GM19468 (cell line): Measurements from ENCODE around the gene ASPN.

Source experiments
- ATAC-seq: cut with Tn5 transposase; IDR thresholded peaks from one replicate; pipeline ENCODE4 v1.9.1; 2021; ENCODE audit warnings: mild to moderate bottlenecking, moderate library complexity, moderate number of reproducible peaks; ENCODE audit not compliant: unreplicated experiment; ENCODE audit errors: extremely low read depth

Gene ASPN

DNA sequence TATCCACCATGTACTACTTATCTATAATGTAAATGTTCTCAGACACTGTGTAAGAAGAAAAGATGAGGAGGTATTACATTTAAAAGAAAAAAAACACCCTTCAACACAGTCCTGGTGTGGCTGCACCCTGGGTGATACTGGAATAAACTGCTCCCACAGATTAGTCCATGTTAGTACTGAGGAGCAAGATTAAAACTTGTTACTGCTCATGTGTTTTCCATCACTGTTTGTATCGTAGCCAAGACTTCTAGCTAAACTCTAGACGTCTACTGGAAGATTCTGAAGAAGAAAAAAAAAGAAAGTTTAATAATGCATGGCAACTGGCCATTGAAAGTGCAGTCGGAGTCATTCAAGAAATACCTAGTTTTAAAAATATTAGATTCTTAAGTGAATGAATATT is at the start of gene ASPN:
Gene ASPN, minus strand, starts transcription at position 178 of the 400 bp plus-strand sequence.
- no peak for ATAC-seq

DNA sequence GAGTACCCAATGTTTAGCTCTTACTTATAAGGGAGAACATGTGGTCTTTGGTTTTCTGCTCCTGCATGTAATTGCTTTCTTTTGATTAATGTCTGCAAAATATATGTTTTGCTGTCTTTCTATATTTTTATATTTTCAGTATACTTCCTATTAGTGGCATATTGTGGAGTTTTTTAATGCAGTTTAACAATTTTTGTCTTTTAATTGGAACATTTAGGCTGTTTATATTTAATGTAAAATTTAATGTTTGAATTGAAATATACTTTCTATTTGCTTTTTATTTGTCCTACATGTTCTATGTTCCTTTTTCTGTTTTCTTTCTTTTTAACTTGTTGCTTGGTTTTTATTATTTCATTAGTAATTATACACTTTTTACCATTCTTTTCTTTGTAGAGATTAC is 48.6 kb upstream of the ASPN start:
- no peak for ATAC-seq

DNA sequence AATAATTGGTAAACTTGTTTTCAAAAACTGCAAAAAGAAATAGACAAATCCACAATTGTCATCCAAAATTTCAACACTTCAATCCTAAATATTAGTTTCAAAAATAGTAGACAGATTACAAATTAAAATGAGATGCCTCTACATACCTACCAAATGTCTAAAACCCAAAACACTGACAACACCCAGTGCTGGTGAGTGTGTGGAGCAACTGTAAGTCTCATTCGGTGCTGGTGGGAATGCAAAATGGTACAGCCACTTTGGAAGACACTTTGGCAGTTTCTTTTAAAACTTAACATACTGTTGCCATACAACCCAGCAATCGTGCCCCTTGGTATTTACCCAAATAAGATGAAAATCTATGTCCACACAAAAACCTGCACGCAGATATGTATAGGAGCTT is 46.8 kb upstream of the ASPN start:
- no peak for ATAC-seq

DNA sequence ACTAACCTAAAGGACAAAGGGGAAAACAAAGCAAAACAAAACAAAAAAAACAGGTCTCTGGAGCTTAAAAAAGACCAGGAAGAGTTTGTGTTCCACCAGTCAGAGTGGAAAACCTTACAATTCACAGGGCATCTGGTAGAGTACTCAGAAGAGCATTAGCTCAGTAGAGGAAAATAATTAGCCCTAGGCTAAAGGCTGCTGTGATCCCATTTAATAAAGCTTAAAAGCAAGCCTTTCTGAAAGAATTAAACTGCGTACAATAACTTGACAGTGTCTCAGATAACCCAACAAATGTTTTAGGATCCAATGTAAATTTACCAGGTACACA is 46.2 kb upstream of the ASPN start:
- no peak for ATAC-seq

DNA sequence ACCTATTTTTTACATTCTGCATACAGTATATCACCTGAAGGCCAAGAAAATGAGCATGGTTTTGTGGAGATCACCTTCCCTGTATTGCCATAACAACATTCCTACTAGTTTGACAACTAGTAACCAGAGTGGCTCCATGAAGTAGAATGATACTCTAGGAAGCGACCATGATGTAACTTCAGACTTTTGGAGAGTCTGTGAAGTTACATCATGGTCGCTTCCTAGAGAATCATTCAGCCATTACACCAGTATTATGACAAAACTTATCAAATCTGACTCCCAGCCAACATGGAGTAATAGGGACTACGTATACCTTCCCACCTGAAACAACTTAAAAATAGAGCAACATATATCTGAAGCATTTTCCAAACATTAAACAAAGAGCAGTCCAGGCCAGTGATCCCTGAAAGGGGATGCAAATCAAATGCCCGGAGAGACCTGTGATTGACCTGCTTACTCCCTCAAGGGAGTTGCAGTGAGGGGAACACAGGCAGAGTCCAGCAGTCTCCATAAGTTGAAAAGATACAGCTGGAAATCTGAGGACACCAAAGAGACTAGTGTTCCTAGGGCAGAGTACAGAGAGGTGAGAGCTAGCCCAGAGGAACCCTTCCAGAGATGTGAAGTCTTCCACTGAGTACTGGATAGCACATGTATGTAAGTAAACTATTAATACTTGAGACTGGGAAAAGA is 45.7 kb upstream of the ASPN start:
- ATAC-seq, result no peak

DNA sequence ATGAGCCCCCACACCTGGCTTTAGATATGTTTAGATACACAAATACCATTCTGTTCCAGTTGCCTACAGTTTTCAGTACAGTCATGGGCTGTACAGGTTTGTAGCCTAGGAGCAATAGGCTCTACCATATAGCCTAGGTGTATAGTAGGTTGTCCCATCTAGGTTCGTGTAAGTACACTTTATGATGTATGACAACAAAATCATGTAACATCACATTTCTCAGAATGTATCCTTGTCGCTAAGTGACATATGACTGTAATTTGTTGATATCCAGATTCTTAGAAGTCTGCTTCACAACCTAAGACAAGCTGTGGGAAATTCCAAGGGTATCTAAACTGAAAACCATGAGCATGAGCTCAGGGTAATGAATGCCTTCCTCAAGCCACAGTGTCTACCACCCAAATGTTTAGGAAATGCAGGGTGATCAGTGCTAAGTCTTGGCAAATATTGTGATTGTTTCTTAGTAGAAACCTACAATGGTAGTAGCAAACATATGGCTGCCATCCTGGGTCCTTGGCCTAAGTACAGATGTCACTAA is 45.1 kb upstream of the ASPN start:
- ATAC-seq, result no peak

DNA sequence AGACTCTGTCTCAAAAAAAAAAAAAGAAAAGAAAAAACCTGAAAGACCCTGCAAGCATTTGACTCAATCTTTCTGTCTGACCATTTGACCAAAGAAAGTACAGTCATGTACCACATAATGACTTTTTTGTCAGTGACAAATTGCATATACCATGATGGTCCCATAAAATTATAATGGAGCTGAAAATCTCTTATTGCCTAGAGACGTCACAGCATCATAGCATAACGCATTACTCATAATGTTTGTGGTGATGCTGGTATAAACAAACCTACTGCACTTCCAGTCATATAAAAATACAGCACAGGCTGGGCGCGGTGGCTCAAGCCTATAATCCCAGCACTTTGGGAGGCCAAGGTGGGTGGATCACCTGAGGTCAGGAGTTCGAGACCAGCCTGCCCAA is 43.0 kb upstream of the ASPN start:
- no peak for ATAC-seq

DNA sequence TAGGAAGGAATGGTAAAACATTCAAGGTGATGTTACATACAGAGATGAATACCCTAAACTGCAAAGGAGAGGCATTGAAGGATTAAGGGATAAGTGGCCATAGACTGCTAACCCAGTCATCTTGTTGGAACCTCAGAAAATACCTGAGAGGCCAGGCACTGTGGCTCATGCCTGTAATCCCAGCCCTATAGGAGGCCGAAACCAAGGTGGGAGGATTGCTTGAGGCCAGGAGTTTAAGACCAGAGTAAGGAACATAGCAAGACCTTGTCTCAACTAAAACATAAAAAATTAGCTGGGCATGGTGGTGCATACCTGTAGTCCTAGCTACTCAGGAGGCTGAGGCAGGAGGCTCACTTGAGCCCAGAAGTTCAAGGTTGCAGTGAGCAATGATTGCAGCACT is 42.6 kb upstream of the ASPN start:
- no peak for ATAC-seq

DNA sequence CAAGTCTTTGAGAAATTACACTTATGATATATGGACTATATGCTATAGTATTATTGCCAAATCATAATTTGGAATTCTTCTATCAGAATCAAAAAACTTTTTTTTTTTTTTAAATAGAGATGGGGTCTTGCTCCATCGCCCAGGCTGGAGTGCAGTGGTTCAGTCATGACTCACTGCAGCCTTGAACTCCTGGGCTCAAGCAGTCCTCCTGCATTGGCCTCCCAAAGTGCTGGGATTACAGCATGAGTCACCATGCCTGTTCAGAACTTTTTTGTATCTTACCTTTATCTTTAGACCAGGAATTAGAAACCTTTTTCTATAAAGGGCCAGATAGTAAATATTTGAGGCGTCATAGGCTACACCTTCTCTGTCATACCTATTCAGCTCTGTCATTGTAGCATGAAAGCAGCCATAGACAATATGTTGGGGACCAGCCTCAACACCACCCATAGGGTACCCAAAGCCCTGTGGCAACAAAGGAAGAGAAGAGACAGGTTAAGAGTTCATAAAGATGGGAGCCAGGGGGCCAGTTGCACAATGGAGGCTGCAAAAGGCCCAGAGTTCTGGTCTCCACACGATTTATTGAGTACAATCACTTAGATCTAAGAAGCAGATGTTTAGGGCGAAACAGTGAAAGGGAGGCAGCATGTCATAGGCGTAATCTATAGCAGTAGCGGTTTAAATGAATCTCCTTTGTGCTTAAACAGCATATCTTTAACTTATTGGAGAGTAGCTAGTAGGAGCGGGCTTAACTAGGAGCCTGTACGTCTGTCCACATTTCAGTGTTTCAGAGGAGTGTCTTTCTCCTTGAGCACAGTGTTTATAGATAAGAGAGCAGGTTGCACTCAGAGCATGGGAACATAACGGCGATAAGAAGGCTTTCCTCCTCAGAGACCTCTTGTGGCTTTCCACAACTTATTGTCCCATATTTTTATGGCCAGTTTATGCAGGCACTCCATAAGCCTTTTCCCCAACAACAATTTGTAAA is 41.0 kb upstream of the ASPN start:
- no peak for ATAC-seq

DNA sequence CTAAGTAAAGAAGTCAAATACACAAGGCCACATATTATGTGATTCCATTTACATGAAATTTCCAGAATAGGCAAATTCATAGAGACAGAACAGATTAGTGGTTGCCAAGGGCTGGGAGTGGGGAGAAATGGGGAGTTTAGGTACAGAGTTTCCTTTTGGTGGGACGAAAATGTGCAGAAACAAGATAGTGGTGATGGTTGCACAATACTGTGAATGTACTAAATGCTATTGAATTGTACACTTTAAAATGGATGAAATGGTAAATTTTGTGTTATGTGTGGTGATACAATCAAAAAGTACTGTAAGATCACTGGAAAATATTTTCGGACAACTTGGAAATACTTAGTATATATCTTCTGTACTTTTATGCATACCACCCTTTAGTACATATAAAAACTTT is 38.5 kb upstream of the ASPN start:
- no peak for ATAC-seq

DNA sequence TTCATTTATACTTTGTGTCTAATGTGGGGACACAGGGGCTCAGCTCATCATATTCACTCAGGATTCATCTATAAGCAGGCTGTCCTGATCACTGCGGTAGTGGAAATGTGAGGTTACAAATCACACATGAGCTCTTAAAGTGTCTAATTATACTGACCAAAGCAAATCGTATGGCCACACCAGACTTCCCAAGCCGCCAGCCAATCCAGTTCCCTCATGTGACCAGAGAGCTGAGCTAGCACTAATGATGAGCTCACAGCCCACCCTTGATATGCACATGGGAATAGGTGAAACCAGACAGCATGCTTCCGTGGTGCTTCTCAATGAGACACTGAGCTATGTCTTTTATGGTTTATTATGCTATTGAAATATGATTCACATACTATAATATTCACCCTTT is 35.9 kb upstream of the ASPN start:
- ATAC-seq, result no peak

DNA sequence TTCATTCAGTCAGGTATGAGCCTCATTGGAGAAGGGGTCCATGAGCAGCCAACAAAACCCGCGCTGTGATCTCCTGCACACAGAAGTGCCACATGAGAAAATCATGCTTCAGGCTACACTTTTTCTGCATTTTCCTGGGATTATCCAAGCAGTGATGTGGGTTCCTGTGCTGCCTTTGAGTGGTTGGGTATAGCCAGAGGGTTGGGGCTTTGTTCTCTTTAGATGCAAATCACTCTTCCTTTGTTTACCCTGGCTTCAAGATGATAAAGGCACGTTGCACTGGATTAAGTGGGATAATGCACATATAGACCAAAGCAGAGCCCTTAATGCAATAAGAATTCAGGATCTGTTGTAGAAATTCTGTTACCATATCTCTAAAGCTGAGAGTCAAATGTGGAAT is 34.7 kb upstream of the ASPN start:
- no peak for ATAC-seq

DNA sequence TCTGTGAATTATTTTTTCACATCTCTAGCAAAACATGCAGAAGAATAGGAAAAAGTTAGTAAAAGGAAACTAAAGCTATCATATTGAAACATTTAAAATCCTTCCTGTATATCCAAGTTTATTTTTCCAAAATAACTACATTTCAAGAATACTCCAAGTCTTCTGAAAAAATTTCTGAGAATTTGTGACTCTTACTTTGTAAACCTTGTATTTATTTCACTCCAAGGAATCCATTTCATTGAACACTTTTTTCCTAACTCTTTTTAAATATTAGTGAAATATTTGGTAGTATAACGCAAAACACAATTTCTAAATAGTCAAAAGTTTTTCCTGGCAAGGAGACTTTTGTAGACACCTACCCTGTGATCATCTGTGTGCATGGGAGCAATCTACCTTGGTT is 34.2 kb upstream of the ASPN start:
- no peak for ATAC-seq

DNA sequence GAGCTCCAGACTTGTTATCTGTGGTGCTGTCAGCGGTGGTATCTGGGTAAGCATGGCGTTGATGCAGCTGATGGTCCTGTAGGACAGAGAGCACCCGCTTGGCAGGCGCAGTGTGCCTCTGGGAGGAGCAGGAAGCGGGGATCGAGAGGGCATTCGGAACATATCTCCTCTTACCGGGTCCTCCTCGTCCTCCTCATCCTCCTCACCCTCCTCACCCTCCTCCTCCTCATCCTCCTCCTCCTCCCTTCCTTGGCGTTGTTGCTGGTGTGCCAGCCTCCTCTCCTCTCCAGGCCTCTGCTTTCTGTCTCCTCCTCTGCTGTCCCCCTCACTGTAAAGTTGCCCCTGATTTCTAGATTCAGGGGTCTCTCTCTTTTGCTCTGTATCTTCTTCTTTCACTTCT is 32.3 kb upstream of the ASPN start:
- no peak for ATAC-seq

DNA sequence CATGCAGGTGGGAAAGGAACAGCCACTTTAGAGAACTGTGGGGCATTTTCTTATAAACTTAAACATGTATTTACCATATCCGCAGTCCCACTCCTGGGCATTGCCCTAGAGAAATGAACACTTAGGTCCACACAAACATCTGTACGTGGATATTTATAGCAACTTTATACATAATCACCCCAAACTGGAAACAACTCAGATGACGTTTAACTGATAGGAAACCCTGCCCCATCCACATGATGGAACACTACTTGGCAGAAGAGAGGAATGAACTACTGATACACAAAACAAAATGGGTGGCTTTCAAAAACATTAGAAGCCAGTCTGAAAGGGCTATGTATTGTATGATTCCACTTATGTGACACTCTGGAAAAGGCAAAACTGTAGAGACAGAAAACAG is 31.0 kb upstream of the ASPN start:
- ATAC-seq, result no peak

DNA sequence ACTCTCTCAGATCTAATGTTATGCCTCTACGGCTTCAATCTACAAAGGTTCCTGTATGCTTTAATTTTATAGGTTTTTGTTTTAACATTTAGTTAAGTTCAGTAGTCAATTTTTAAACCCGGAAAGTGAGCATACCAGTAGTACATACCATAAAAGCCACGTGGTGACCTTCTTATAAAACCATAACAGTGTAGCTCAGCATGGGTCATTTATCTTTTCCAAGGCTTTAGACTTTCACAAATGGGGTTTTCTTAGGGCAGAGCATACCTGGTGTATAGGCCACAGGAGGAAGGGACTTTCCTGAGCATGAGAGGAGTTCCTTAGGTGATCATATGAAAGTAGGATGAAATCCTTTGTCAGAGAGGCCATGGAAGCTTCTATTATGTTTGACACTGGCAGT is 30.3 kb upstream of the ASPN start:
- ATAC-seq, result no peak

DNA sequence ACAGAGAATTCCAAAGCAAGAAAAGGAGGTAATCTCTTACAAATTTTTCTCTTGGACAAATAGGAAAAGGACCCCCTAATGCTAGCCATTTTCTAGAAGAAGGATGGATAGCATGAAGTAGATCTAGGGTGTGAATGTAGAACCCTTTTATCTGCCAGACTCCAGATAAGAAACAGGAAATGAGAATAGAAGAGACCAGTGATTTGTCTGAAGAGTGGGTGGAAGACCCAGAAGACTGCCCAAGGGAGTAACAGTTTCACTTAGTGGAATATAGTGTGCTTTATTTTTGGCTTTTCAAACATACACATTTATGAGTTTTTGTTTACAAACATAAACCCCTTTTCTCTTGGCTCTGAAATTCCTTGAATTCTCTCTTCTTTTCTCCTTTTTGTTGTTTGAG is 28.4 kb upstream of the ASPN start:
- ATAC-seq, result no peak

DNA sequence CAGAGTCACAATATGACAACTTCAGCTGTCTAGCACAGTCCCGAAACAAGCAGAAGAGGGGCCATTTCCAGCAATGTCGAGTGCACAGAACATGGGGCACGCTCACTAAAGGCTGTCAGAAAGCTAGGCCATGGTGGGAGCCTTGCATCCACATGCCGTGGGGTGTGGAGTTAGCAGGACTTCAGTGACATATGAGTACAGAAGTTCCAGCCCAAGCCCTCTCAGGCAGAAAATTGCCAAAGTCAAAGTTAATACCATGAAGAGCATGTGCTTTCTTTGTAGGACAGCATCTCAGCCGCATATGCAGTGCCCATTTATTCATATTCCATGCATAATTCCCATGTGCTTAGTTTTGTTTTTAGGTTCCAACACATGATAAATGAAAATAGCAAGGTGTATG is 26.7 kb upstream of the ASPN start:
- no peak for ATAC-seq

DNA sequence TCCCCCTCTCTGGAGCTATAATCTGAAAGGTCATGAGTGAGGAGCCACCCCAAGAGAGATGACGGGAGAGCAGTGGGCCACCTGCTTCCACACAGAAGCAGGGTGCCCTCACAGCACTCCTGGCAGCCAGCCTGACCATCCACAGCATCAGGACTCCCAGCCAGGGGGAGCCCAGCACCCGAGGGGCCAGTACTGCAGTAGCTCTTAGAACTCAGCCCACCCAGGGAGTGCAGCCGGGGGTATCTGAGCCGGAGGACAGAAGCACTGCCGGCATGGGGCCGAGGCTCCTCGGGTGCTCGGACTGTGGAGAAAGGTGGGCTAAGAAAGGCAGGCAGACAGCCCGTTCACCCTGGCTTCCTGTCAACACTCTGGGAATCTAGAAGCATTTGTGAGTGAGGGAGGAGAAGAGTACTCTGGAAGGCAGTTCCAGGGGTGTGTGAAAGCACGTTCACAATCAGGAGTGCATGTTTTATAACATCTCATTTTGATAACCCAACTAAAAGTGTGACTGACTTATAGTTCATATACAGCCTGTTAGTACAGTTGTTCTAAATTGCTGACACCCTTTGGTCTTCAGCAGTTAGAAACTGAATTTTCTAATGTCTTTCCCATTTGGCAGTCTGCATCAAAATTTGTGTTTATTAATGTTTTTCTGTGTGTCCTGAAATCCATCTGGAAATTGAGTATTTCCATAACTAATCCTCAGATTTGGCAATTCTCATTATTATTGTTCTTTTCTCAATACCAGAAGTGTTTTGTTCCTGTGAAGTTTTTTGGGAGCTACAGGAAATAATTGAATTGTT is 25.9 kb upstream of the ASPN start:
- no peak for ATAC-seq

DNA sequence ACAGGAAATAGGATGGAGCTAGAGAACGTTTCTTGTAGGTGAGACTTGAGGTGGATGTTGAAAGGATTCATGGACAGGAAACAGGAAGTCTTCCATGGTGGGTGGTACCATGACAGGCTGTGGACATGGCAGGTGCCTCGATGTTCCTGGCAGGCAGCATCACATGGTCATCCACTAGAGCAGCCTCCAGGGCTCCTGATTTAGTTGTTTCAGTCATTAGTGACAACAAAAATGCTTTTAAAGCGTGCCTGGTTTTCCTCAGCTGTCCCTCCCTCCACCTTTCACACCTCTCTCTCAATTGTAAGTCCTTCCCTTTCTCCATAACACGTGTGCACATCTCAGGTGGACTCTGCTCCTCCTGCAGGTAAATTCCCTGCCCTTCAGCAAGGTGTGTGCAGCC is 25.2 kb upstream of the ASPN start:
- ATAC-seq, result no peak

DNA sequence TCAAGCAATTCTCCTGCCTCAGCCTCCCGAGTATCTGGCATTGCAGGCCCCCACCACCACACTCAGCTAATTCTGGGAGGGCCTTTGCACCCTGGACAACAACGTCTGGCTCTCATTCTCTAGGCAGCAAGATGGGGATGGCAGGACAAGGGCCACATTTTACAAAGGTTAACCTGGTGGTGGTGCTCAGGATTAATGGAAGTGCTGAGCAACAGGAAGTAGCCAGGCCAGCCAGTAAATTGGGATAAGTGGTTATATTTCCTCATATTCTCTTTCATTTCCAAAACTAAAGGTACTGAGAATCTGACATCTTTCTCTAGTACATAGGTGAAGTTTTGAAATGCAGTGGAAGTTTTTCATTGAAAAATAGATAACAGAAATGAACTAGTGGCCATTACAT is 24.7 kb upstream of the ASPN start:
- no peak for ATAC-seq
